ENCODE data around the gene EPS8L2. TPM values are rescaled to one million over a fixed set of nuclear protein-coding genes. Genes with fewer than 3 reads are reported as not detected.

The EPS8L2 gene
- total and polyA plus RNA-seq, 9 of the 15 experiments (the other 6 are each of a cell fraction or from before 2014, with no cell fraction given) = 0.75 to 17.0 (median 3.7) TPM

DNA sequence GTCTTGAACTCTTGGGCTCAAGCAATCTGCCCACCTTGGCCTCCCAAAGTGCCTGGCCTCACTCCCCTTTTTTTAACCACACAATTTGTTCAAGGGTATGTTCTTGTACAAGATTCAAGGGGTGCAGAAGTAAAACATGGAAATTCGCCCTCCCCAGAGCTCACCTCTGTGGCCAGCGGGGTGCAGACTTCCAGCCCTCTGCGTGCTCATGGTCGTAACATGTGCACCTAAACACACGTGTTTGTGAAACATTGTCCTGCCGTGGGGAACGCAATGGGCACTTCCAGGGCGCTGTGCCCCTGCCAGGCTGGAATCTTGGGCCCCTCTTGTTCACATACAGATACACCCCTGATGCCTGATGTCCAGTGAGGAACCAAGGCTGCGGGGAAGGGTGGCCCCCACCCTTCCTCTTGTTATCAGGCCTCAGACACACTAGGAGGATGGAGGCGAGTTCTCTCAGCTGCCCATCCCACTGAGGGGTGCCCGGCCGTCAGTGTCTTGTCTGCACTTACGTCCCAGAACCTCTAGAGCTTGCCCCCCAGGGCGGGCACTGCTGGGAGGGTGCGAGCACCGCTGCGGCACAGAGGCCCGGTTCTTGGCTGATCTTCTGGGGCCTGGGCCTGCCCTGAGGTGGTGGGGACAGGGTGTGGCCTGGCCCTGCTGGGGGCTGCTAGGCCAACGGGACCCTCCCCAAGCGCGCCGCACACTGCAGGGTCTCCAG, 4.1 kb upstream of the EPS8L2 start:
- H3K4me3 ChIP-seq = no peak overlapping the region
- 80% methylated on average over 22 of the region's 22 CpGs for WGBS (ENCODE audit: insufficient coverage, low coverage, missing lambda C conversion rate)
- peak overlapping the region in 1 of 2 experiments; percentile 48; a peak in 2 of 4 replicates for H3K9ac ChIP-seq (ENCODE audit: insufficient read depth in 1 of 2, low read depth in 2 of 2, low read length in 2 of 2)
- no peaks in the 10 kb centered on the region for H3K9me3 ChIP-seq (replicated peaks; ENCODE audit: control insufficient read depth, insufficient read depth, low read depth, low read length)
- H3K9me1 ChIP-seq (ENCODE audit: control insufficient read depth, insufficient read depth, low read length) = no peaks in the 10 kb centered on the region
- H3K27me3 ChIP-seq (ENCODE audit: control insufficient read depth in 2 of 2, insufficient read depth in 2 of 2, low read length in 2 of 2) = no peaks in the 10 kb centered on the region
- ATAC-seq (no peak), DNase-seq (ENCODE audit: extremely low read depth in 1 of 4, low spot score in 3 of 4) (no peak), FAIRE-seq (no peak)
- H3K27ac ChIP-seq (ENCODE audit: extremely low read depth, low read depth, low read length) = no peak overlapping the region
- BruUV-seq (replicated peaks) = no TSS peak
- H3K79me2 ChIP-seq (ENCODE audit: control insufficient read depth, insufficient read depth, low read length) = peaks cover 13% of the 10 kb centered on the region
- ChIA-PET CTCF (ENCODE audit: low intra/inter-chr PET ratio) (no interaction called here), POLR2A (interaction anchor here (0.6 kb wide), 2 partner anchors 8 to 43 kb away, joined by 3 to 5 read pairs; no protein-coding TSS in a partner anchor)
- H2AFZ ChIP-seq (ENCODE audit: low read depth, low read length) = no peak overlapping the region
- intact Hi-C loops (cut with micrococcal nuclease) = no loop called here
- in situ Hi-C loops (cut with MboI) = no loop called here
- TF ChIP-seq SPI1 (IDR thresholded peaks at IDR 0.05; ENCODE audit: borderline replicate concordance, low read depth, low read length) (no peak), ZBTB7A (IDR thresholded peaks at IDR 0.05; ENCODE audit: borderline replicate concordance, control insufficient read depth, low read depth, low read length) (0 out of 2 replicates have a peak, but pooled peaks have one; percentile 31)
- peaks cover 9% of the 10 kb centered on the region; the same call in 2 of the 3 replicates for H3K36me3 ChIP-seq (ENCODE audit: control insufficient read depth, insufficient read depth, low read length)
- no peak overlapping the region for H3K4me2 ChIP-seq (ENCODE audit: insufficient read depth, low read length)
- H4K20me1 ChIP-seq (replicated peaks; ENCODE audit: control insufficient read depth, insufficient read depth, low read length) = no peaks in the 10 kb centered on the region
- peaks cover 17 to 56% of the 10 kb centered on the region in 2 experiments for H3K4me1 ChIP-seq (replicated peaks in 1 of 2; ENCODE audit: control insufficient read depth in 2 of 2, insufficient read depth in 2 of 2, low read length in 2 of 2)
